GM12878 (cell line): ENCODE measurements around the gene RSF1. TPM values are rescaled to one million over a fixed set of nuclear protein-coding genes. Genes with fewer than 3 reads are reported as not detected.

Source experiments
- CBFB ChIP-seq: IDR thresholded peaks from 2 replicates; pipeline ENCODE4 v1.6.1; 2016; ENCODE audit warnings: antibody characterized with exemption, low read depth
- E4F1 ChIP-seq: fragments of 450-650 bp; IDR thresholded peaks from 2 replicates; pipeline ENCODE4 v1.6.1; 2018; ENCODE audit warnings: borderline replicate concordance, mild to moderate bottlenecking; ENCODE audit not compliant: partially characterized antibody
- ESRRA ChIP-seq: IDR thresholded peaks from 2 replicates; pipeline ENCODE4 v1.6.1; 2012; ENCODE audit warnings: mild to moderate bottlenecking, low read length, improper control_type of control experiment
- ETV6 ChIP-seq, 2 experiments: fragments of 450-650 bp in 1 of 2; IDR thresholded peaks in 1 of 2; conservative IDR thresholded peaks in 1 of 2; 2 replicates each; pipeline ENCODE4 v1.6.1; 2014; ENCODE audit warnings: antibody characterized with exemption in 1 of 2, borderline replicate concordance in 1 of 2, low read depth in 1 of 2, mild to moderate bottlenecking in 1 of 2, moderate library complexity in 1 of 2
- PAX8 ChIP-seq: fragments of 450-650 bp; IDR thresholded peaks from 2 replicates; pipeline ENCODE4 v1.6.1; 2017; ENCODE audit warnings: mild to moderate bottlenecking, moderate library complexity
- RAD51 ChIP-seq: fragments of 450-650 bp; IDR thresholded peaks from 2 replicates; pipeline ENCODE4 v1.6.1; 2016; ENCODE audit warnings: moderate library complexity, mild to moderate bottlenecking, inconsistent platforms
- TARDBP ChIP-seq: IDR thresholded peaks from 2 replicates; pipeline ENCODE4 v1.6.1; 2016; ENCODE audit warnings: borderline replicate concordance
- ZBTB11 ChIP-seq: fragments of 450-650 bp; formaldehyde crosslinking; IDR thresholded peaks from 2 replicates; pipeline ENCODE4 v1.5.0; 2022; ENCODE audit warnings: mild to moderate bottlenecking, missing genetic modification characterization
- polyA plus RNA-seq, 11 experiments: library from polyadenylated mRNA; depleted of rRNA in 4 of 11; unstranded in 6 of 11; stranded (reverse) in 5 of 11; fragments of >200 nt; fragmentation: Nextera tagmentation in 4 of 11; fragmentation: Illumina TruSeq in 1 of 11; extraction: Ambion mirVana in 4 of 11; extraction: Trizol in 1 of 11; gene quantifications; 1 replicate in 1 of 11; 2 replicates in 10 of 11; pipeline versions ENCODE4 v1.2.1 to v1.2.3, GENCODE V29; 2011 to 2016; ENCODE audit warnings: inconsistent platforms in 2 of 11, missing spikeins in 2 of 11, low read depth in 1 of 11
- total RNA-seq, 4 experiments: library from RNA; depleted of rRNA in 3 of 4; stranded (reverse); fragments of >200 nt in 3 of 4; fragmentation: Illumina TruSeq in 1 of 4; extraction: Trizol in 1 of 4; gene quantifications; 2 replicates each; pipeline versions ENCODE4 v1.2.1 to v1.2.3, GENCODE V29; 2013 to 2021

The RSF1 gene
- total and polyA plus RNA-seq, 10 of the 15 experiments (the other 5 are each of a cell fraction or from before 2014, with no cell fraction given): 9.0 to 45.3 (median 30.0) TPM

- no peak for TF ChIP-seq ZBTB11 (CRISPR knock-in tag)
- TF ChIP-seq PAX8: no peak
- TF ChIP-seq ETV6 (conservative IDR thresholded peaks at IDR 0.05 in 1 of 2, IDR thresholded peaks at IDR 0.05 in 1 of 2; ENCODE audit: borderline replicate concordance in 1 of 2, low read depth in 1 of 2): no peak
- no peak for TF ChIP-seq E4F1
- no peak for TF ChIP-seq TARDBP
- no peak for TF ChIP-seq ESRRA
- TF ChIP-seq RAD51: no peak
- TF ChIP-seq CBFB: no peak
- TF ChIP-seq, all 136 proteins: peak for 3
These were observed 44.1 kb downstream of the RSF1 start (continued) for GRCh38 chr11:77776455-77776854.
